Left colon (tissue), 2 donors: Measurements from ENCODE around the gene DPAGT1. TPM values are rescaled to one million over a fixed set of nuclear protein-coding genes. Genes with fewer than 3 reads are reported as not detected.
A peak's percentile ranks its signal among the peaks of the same experiment; 100 is the strongest.
"Not testable (repeated sequence)": the region's sequence is repeated elsewhere in the genome, so short reads cannot be mapped to it uniquely, and the experiment has no call there.

Experiments
- ATAC-seq: fragments of 200-7000 bp; cut with Tn5 transposase; one replicate; pipeline ENCODE4 v1.9.1; 2020; ENCODE audit warnings: mild to moderate bottlenecking, moderate library complexity
- DNase-seq, 2 donors: peaks; one replicate each; pipeline ENCODE4 v3.0.0-alpha.2; 2020
- intact Hi-C, 2 donors: fragments of 100-400 bp; cut with DNase I in 1 of 2; cut with micrococcal nuclease in 1 of 2; formaldehyde crosslinking; loops; one replicate each; pipeline versions ENCODE4 v1.11.2 to v1.14.0; 2022; cut with DNase I, micrococcal nuclease
- long read RNA-seq: library from polyadenylated mRNA; unstranded; transcript quantifications from one replicate; pipeline ENCODE4 v2.0.0, GENCODE V29; 2021
- total RNA-seq, 2 donors: library from RNA; stranded (reverse); fragmentation: NEBNext Ultra II Directional; extraction: Animal tissue kit (Norgen Biotek cat#: 25700); gene quantifications; one replicate each; pipeline ENCODE4 v1.2.1, GENCODE V29; 2021
- donor health status: DM: no; HTN: no; CAD: no.
- donor health status: DM: yes; HTN: yes; CAD: no.

Gene DPAGT1
- total RNA-seq, result 10 to 100 TPM; 32.4 to 50.3 TPM
- long read RNA-seq, transcript DPAGT1-201 (9 exons, 2,205 nt), result major isoform, 18 of 28 reads
- long read RNA-seq, partial matches to known transcripts, result 7 of 28 reads
- long read RNA-seq, other reads (novel, unspliced or antisense), result 2 of 28 reads

GRCh38 chr11:119101759-119102423, at the start of gene DPAGT1:
Gene DPAGT1 (minus strand): TSS chr11:119101853. CDS start chr11:119101655, 198 bp downstream.
- ATAC-seq, result peak; percentile 84
- DNase-seq, result peak; percentile 90 to 96
- intact Hi-C loops, result no loop called here

- DNase-seq (no peak), ATAC-seq (no peak)
- intact Hi-C loops, result loop anchor here in 1 of 2 donors (10.0 kb wide), 1 partner anchor 45 kb away; no protein-coding TSS in a partner anchor
Measured at GRCh38 chr11:119149786-119150275, 48.2 kb upstream of the DPAGT1 start.

GRCh38 chr11:119149018-119149785, 47.5 kb upstream of the DPAGT1 start, which contains the start of gene ABCG4:
Gene ABCG4 (plus strand): TSS chr11:119149052. CDS start chr11:119149966, 914 bp downstream.
- ATAC-seq (peak; percentile 56), DNase-seq (peak in 1 of 2 donors; percentile 35)
- intact Hi-C loops, result loop anchor here in 1 of 2 donors (10.0 kb wide), 1 partner anchor 46 kb away; no protein-coding TSS in a partner anchor

- intact Hi-C loops, result loop anchor here in 1 of 2 donors (10.0 kb wide), 1 partner anchor 46 kb away; no protein-coding TSS in a partner anchor
- ATAC-seq, result no peak
Measured at GRCh38 chr11:119148720-119149017, 47.0 kb upstream of the DPAGT1 start.

GRCh38 chr11:119147604-119148333, 46.1 kb upstream of the DPAGT1 start:
- no peak for ATAC-seq
- intact Hi-C loops, result loop anchor here in 1 of 2 donors (10.0 kb wide), 1 partner anchor 47 kb away; no protein-coding TSS in a partner anchor
- no peak for DNase-seq

More at GRCh38 chr11:119148720-119149017, 47.0 kb upstream of the DPAGT1 start:
- no peak for DNase-seq

- DNase-seq, result no peak
- ATAC-seq, result no peak
- intact Hi-C loops, result loop anchor here in 1 of 2 donors (10.0 kb wide), 1 partner anchor 49 kb away; no protein-coding TSS in a partner anchor
Measured at GRCh38 chr11:119145551-119145950, 43.9 kb upstream of the DPAGT1 start.

GRCh38 chr11:119144825-119145486, 43.3 kb upstream of the DPAGT1 start:
- ATAC-seq (peak; percentile 95), DNase-seq (peak; percentile 72 to 82)
- intact Hi-C loops, result loop anchor here in 1 of 2 donors (10.0 kb wide), 1 partner anchor 50 kb away; no protein-coding TSS in a partner anchor

- DNase-seq, ATAC-seq, intact Hi-C loops: not testable (repeated sequence)
Measured at GRCh38 chr11:119139276-119139675, 37.6 kb upstream of the DPAGT1 start.

- DNase-seq, result no peak
- intact Hi-C loops, result no loop called here
- ATAC-seq, result peak; percentile 75
Measured at GRCh38 chr11:119134389-119134978, 32.8 kb upstream of the DPAGT1 start.

GRCh38 chr11:119130662-119131061, 29.0 kb upstream of the DPAGT1 start:
- ATAC-seq (no peak), DNase-seq (no peak)
- intact Hi-C loops, result no loop called here

- DNase-seq, result no peak
- intact Hi-C loops, result no loop called here
Measured at GRCh38 chr11:119126675-119127268, 25.1 kb upstream of the DPAGT1 start.

GRCh38 chr11:119125821-119126220, 24.2 kb upstream of the DPAGT1 start:
- DNase-seq, result peak; percentile 41 to 54
- intact Hi-C loops, result no loop called here
- peak; percentile 60 for ATAC-seq

More at GRCh38 chr11:119126675-119127268, 25.1 kb upstream of the DPAGT1 start:
- peak; percentile 22 for ATAC-seq

GRCh38 chr11:119121811-119122124, 20.1 kb upstream of the DPAGT1 start:
- ATAC-seq (peak; percentile 40), DNase-seq (no peak)
- intact Hi-C loops, result no loop called here

GRCh38 chr11:119121008-119121810, 19.6 kb upstream of the DPAGT1 start, which contains the start of gene HINFP:
Gene HINFP (plus strand): TSS chr11:119121580. CDS start chr11:119126945, 5,365 bp downstream.
- peak; percentile 92 for ATAC-seq
- intact Hi-C loops, result no loop called here

GRCh38 chr11:119120639-119121007, 19.0 kb upstream of the DPAGT1 start:
- no peak for DNase-seq
- intact Hi-C loops, result no loop called here

More at GRCh38 chr11:119121008-119121810, 19.6 kb upstream of the DPAGT1 start, which contains the start of gene HINFP:
- DNase-seq, result peak; percentile 100

GRCh38 chr11:119118946-119119345, 17.3 kb upstream of the DPAGT1 start:
- intact Hi-C loops, result no loop called here
- ATAC-seq (no peak), DNase-seq (no peak)

More at GRCh38 chr11:119120639-119121007, 19.0 kb upstream of the DPAGT1 start:
- ATAC-seq, result no peak
